HG02885 (cell line): ENCODE data around the gene HSD11B2.

Experiments used
- ATAC-seq: cut with Tn5 transposase; IDR thresholded peaks from one replicate; pipeline ENCODE4 v1.9.1; 2021; ENCODE audit warnings: mild to moderate bottlenecking; ENCODE audit not compliant: unreplicated experiment, poor library complexity

HSD11B2 gene

DNA sequence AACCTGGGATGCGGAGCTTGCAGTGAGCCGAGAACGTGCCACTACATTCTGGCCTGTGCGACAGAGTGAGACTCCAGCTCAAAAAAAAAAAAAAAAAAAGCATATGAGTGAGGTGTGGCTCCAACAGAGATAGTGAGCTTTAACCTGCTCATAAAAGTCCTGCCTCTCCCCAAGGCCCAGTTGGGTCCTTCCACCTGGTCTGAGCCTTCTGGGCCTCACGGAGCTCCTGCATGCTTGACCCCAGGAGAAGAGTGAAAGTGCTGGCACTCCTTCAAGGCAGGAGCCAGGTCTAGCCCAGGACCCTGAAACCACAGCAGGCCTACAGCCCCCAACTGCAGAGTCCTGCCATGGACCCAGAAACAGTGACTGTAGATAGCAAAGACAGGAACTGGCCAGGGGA is 17.7 kb downstream of the HSD11B2 start:
- ATAC-seq = no peak

GRCh38 chr16:67449336-67449735 is 18.4 kb downstream of the HSD11B2 start:
- ATAC-seq = no peak

DNA sequence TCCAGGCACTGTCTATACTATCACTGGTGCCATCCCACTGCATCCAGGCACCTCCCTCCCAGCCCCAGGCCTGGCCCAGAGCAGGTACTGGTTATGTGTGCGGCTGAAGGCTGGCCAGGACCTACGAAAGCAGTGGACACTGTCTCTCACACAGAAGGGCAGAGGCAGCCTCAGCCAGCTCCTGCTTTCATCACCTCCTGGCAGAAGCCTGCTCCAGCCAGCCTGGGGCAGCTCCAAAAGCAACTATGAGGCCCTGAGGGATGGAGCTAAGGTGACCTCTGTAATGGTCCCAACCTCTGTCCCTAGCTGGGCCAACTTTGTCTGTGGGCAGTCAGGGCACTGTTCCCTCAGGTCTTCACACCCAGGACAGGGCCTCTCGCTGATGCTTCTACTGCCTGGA is 18.8 kb downstream of the HSD11B2 start:
- no peak for ATAC-seq

GRCh38 chr16:67451061-67451703 is 20.3 kb downstream of the HSD11B2 start:
- no peak for ATAC-seq

DNA sequence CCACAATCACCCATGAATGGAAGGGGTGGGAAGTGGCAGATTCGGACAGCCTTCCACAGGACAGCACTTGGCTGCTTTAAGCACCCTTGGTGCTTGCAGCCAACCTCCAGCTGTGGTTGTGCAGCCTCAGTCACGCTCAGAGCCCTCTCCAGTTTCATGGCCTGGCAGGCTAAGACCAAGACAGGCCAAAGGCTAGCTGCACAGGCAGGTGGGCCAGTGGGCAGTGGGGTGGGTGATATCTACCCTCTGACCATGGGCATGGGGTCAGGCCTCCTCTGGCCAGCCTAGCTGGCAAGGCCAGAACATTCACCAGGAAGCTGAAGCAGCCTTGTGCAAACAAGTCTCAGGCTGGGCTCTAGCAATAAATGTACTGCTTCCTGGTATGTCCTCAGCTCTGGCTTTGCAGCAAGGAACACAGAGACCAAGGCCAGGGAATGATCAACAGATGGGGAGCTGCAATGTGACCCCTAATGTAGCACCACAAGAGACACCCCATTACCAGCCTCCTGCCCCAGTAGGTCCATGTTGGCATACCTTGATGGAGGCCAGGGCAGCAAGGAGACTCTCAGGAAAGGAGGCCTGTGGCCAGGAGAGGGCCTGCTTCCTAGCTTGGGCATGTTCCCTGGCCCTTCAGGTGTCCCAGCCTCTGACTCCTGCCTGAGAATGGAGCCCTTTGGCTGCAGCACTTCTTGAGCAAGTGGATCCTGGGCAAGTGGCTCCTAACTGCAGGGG is 20.9 kb downstream of the HSD11B2 start:
- ATAC-seq = no peak

DNA sequence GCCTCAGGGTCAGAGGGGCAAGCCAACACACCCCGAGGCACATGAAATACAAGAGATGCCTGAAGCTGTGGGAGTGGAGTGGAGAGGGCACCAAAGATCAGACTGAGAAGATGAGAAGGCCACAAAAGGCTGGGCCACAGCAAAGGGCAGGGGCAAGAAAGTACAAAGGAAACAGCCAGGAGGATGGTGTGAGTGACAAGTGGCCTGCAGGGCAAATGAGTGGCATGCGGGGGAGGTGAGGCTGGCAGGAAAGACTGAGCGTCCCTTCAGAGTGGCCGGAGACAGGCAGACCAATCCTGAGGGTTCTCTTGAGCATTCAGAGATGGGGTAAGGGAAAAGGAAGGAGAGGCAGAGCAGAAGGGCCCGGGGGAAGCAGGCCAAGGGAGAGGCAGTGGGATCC is 23.2 kb downstream of the HSD11B2 start:
- ATAC-seq = no peak

DNA sequence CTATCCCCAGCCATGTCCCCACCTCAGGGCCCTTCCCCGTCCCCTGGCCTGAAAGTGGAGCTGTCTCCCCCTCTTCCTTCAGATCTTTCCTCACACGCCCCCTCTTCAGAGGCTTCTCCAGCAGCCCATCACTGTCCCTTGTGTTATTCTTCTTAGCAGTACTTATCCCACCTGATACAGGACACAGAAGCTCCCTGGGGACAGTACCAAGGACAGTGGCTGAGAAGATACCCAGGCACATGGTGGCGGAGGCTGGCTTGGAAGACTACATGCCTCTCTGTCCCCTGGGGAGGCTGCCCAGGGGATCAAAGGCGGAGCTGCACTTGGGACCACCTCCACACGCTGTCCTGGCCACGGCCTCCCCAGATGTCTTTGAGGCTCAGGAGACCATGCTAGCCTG is 23.9 kb downstream of the HSD11B2 start:
- no peak for ATAC-seq

- ATAC-seq = no peak
Measured at GRCh38 chr16:67456391-67457081, 25.6 kb downstream of the HSD11B2 start.

DNA sequence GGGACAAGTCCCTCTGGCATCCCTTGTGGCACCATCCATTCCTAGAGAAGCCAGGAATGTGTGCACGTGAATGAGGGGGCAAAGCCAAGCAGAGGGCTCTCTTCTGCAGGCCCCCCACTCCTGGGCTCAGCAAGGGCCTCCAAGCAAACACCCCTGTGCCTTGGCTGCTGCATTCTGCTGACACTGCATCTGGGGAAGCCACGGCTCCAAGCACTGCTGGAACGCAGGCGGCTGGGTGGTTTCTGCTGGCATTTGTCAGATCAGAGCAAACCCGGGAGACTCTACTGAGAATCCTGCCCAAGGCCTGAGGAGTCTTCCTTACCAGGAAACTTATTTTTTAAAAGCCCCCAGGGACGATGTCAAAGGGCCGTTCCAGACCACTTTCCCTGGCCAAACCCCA is 26.7 kb downstream of the HSD11B2 start:
- ATAC-seq = no peak

GRCh38 chr16:67458121-67458641 is 27.3 kb downstream of the HSD11B2 start:
- no peak for ATAC-seq

DNA sequence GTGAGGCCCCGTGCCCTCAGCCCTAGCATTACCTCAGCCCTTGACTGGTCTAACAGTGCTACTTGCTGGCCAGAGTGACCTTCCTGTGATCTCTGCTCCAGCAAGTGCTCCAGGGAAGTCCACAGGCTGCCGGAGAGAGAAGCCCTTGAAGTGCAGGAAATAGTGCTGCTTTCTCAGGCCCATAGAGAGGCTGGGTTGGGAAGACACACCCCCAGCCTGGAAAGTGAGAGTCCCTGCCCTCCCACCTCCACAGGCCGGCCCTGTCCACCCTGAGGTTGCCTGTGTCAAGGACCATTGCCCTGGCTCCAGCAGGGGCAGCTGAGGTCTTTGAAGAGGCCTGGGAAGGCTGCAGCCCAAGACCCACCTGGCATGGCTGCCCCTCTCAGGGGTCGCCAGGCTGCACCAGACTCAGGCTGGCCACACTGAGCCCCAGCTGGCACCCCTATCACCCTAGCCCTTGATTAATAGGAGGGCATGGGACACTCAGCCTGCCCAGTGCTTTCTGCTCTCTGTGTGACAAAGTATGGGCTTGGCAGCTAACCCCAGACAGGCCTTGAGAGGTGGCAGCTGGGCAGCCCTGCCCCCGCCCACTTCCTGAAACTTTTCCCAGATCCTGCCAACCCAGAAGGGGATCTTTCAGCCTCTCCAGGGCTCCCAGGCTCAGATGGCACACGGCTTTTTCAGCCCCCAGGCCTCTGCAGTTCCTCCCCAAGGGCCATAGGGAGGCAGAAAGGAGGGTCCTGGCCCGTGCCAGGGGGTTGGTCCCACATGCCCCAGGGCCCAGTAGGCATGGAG is 28.3 kb downstream of the HSD11B2 start:
- ATAC-seq = no peak

DNA sequence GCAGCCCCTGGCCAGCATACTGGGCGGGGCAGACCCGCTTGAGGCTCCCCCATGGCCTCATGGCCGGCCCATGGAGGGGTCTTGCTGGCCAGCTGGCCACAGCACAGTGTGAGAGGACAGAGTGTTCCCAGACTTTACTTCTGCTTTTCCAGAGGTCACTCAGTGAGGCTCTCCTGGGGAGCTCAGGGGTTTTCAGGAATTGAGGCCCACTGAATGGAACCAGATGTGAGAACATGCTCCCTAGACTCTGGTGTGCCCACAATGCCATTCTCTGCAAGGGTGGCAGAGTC is 28.9 kb downstream of the HSD11B2 start:
- no peak for ATAC-seq

- no peak for ATAC-seq
Measured at GRCh38 chr16:67460168-67460567, 29.2 kb downstream of the HSD11B2 start.

DNA sequence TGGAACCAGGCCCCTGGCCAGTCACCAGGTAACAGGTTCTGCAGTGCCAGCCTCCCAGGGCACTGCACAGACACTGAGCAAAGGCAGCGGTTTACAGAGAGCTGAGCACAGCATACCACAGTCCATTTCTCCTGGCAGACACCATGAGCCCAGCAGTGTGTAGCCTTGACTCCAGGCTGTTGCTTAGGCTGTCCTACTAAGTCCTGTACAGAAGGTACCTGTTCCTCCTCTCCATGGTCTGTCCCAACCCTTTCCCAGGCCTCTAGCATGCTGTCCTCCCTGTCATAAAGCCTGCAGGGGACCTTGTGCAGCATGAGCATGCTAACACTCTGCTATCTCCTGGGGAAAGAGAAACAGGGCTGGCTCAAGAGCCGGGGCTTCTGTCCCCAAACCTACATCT is 30.0 kb downstream of the HSD11B2 start:
- ATAC-seq = no peak

GRCh38 chr16:67461600-67462278 is 30.8 kb downstream of the HSD11B2 start:
- ATAC-seq = no peak

GRCh38 chr16:67462279-67462655 is 31.3 kb downstream of the HSD11B2 start:
- no peak for ATAC-seq

GRCh38 chr16:67463059-67463458 is 32.1 kb downstream of the HSD11B2 start:
- ATAC-seq = no peak

GRCh38 chr16:67463691-67464090 is 32.8 kb downstream of the HSD11B2 start:
- no peak for ATAC-seq

DNA sequence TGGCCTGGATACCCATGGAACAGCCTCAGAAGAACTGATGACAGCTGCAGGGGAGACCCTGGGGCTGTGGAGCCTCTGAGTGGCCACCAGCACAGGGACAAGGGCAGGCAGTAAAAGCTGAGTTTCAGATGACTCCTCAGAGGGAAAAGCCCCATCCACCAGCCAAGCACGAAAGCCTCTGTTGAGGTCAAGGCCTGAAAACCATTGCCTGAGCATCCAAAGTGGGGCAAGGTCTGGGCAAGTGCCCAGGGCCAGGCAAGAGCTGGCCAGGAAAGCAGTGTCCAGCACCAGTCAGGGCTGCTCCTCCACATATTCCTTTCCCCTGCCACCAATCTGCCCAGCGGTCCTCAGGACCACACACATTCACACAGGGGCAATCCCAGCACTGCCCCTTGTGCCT is 33.6 kb downstream of the HSD11B2 start:
- ATAC-seq = no peak

DNA sequence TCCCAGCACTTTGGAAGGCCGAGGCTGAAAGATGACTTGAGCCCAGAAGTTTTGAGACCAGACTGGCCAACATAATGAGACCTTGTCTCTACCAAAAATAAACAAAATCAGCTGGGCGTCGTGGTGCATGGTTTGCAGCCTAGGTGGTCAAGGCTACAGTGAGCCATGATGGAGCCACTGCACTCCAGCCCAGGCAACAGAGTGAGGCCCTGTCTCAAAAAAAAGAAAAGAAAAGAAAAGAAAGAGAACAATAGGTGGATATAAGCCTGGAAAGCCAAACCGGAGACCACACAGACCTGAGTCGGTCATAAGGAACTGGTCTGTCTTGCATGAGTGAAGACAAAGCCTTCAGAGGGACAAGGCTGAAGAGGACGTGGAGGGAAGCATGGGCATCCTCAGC is 35.7 kb downstream of the HSD11B2 start:
- no peak for ATAC-seq
